ENCODE results near the gene TNS3.
A peak's percentile ranks its signal among the peaks of the same experiment; 100 is the strongest.
"Not testable (repeated sequence)": the region's sequence is repeated elsewhere in the genome, so short reads cannot be mapped to it uniquely, and the experiment has no call there.

TNS3 gene

GRCh38 chr7:47602272-47603004, 20.5 kb upstream of the TNS3 start:
- DNase-seq (ENCODE audit: low read depth) = peak; percentile 44

GRCh38 chr7:47601881-47602249, 20.0 kb upstream of the TNS3 start:
- DNase-seq (ENCODE audit: low read depth) = no peak

DNA sequence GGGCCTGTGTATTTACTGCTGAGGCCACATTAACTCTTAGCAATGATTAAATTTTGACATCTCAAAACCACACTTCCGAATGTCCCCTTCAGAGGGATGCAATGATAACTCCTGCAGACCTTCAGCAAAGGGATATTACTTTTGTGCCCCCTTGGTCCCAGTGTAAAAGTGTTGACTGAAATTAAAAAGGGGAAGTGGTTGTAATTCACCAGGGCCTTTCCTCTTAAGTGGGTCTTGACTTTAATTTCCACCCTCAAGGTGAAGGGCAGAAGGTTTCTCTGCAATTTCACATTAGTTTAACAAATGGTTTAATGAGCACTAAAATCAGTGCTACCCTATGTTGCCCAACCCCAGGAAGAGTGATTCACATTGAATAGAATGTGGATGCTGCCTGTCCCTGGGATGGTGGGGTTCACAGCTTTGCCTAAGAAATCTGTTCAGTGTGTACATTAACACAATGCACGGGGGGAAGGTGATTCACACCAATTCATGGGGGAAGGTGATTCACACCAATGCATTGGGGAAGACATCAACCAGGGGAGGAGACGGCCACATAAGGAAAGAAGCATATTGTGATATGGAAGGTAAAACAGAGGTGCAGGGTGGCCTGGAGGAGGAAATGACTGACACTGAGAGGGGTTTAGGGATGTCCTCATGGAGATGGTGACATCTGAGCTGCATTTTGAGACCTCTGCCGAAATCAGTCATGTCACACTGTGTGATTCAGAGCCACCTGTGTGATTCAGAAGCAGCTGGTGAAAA, 19.4 kb upstream of the TNS3 start:
- DNase-seq (ENCODE audit: low read depth) = peak; percentile 98

- DNase-seq (ENCODE audit: low read depth) = peak; percentile 90
Measured at GRCh38 chr7:47600199-47601118, 18.5 kb upstream of the TNS3 start.

DNA sequence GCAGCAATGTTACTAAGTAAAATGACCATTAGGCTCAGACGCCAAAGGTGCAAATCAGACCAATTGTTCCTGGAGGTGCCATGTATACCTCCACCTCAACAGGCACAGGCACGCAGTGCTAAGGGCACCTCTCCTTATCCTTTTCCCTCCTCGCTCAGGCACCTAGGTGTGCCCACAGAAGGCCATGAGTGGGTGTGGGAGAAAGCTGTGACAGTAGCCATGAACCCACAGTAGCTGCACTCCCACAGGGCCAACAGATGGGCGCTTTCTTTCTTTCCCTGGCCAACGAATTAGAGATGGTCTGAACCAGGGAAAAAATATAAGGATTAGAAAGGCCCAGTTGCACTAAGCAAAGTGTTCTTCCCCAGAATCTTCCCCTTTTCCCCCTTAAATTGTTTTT, 15.5 kb upstream of the TNS3 start:
- DNase-seq (ENCODE audit: low read depth) = no peak

- DNase-seq (ENCODE audit: low read depth) = peak; percentile 27
Measured at GRCh38 chr7:47596502-47597202, 14.7 kb upstream of the TNS3 start.

DNA sequence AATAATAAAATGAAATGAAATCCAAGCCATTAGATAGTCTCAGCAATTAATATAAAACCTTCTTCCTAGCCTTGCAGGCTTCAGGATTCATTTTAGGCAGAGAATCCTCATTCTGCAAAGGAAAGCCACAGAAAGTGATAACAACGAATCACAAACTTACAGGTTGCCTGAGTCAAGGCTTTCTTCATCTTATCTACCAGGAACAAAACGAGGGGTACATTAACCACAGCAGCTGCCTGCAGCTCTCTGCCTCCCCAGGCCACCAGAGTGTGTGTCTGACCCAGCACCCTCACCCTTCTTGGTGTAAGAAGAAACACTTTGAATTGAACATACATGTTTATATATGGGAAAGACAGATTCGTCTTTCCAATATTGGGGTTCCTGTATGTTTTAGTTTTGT, 12.5 kb upstream of the TNS3 start:
- DNase-seq (ENCODE audit: low read depth) = no peak

- no peak for DNase-seq (ENCODE audit: low read depth)
Measured at GRCh38 chr7:47591655-47592572, 10.0 kb upstream of the TNS3 start.

DNA sequence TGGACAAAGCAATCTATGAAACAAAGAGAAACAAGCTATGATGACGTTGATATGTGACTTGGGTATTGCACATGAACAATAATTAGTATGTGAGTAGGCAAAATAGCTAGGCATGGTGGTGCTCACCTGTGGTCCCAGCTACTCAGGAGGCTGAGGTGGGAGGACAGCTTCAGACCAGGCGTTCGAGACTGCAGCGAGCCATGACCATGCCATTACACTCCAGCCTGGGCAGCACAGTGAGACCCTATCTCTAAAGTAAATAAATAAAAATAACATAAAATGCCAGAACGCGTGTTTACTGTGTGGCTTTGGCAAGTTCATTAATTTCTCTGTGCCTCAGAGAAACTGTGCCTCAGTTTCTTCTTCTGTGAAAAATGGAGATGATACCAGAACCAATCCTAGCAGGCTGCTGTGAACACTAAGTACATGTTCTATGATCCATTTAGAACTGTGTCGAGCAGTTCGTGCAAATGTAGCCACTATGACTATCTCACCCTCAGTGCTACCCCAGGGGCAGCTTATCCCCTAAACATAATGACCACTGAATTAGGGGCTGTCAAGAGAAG, 9.3 kb upstream of the TNS3 start:
- no peak for DNase-seq (ENCODE audit: low read depth)

DNA sequence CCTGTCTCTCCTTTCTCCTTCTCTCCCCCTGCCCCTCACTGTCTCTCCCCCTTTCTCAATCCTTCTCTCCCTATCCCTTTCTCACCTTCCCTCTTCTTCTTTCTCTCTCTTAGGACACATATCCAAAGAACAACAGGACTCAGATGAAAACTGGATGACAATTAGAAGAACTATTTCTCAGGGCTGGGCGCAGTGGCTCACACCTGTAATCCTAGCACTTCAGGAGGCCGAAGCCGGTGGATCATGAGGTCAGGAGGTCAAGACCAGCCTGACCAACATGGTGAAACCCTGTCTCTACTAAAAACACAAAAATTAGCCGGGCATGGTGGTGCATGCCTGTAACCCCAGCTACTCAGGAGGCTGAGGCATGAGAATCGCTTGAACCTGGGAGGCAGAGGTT, 8.3 kb upstream of the TNS3 start:
- not testable (repeated sequence) for DNase-seq (ENCODE audit: low read depth)

GRCh38 chr7:47588704-47589225, 6.9 kb upstream of the TNS3 start:
- no peak for DNase-seq (ENCODE audit: low read depth)

GRCh38 chr7:47587976-47588375, 6.1 kb upstream of the TNS3 start:
- DNase-seq (ENCODE audit: low read depth) = no peak

DNA sequence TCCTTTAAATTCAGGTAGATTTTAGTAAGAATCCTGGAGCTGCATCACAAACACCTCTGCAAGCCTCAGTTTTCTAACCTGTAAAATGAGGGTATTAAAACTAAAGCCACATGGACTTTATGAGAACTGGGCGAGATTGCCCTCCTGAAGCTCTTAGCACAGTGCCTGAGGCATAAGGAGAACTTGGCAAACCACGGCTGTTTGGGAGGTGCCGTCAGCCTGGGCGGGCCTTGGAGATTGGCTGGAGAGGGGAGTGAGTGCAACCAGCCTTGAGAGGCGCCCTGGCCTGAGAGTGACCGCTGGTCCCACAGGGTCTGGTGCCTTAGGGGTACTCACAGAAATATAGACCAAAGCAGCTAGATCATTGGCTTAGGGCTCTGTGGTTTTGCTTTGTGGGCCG, 5.4 kb upstream of the TNS3 start:
- no peak for DNase-seq (ENCODE audit: low read depth)

DNA sequence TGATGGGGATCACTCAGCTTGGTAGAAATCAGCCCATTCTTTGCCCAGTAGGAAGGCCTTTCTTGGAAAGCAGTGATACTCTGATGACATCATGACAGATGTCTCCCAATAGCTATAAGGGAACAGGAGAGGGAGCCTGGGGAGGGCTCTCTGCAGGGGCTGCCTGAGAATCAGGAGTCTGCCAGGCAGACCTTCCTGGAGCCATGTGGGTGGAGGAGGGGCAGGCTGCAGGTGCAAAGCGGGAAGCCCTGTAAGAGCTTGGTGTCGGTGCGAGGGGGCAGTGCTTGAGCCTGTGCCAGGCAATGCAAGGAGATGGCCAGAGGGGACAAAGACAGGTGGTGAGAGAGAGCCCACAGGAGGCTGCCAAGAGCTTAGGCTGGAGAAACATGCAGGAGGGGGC, 5.0 kb upstream of the TNS3 start:
- no peak for DNase-seq (ENCODE audit: low read depth)

DNA sequence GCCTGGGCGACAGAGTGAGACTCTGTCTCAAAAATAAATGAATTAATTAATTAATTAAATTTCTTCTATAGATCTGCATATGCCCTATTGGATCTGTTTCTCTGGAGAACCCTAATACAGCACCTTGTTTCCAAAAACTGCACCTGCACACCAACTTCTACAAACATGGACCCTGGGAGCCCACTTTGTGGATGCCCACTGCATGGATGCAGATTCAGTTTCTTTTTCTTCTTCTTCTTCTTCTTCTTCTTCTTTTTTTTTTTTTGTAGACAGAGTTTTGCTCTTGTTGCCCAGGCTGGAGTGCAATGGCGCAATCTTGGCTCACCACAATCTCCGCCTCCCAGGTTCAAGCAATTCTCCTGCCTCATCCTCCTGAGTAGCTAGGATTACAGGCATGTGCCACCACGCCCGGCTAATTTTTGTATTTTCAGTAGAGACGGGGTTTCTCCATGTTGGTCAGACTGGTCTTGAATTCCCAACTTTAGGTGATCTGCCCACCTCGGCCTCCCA, 4.3 kb upstream of the TNS3 start:
- DNase-seq (ENCODE audit: low read depth) = not testable (repeated sequence)

- DNase-seq (ENCODE audit: low read depth) = no peak
Measured at GRCh38 chr7:47584536-47584895, 2.6 kb upstream of the TNS3 start.

GRCh38 chr7:47583739-47584535, 2.0 kb upstream of the TNS3 start:
- DNase-seq (ENCODE audit: low read depth) = no peak

GRCh38 chr7:47582764-47583738, 1.1 kb upstream of the TNS3 start:
- no peak for DNase-seq (ENCODE audit: low read depth)
